ENCODE data around the gene TTN. TPM values are rescaled to one million over a fixed set of nuclear protein-coding genes. Genes with fewer than 3 reads are reported as not detected.

TTN gene
- total RNA-seq, 2 experiments from 2014 or later: 0.02 to 0.19 TPM

DNA sequence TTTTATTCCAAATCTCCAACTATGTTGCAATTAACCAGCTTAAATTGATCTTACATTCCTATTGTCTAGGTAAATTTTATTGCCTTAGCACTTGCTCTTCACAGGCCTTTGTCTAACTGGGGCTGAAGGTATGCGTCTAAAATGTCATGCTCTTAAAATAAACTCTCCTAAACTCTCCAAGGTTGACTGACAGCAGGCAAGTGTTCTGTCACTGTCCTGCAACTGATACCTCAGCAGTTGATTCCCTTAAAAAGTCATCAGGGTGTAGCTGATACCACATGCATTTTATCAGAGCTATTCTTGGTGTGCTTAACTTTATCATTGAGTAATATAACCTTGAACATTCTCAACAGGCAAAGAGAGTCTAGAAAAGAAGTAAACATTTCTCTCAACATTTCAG lies 680 bp downstream of the TTN start:
- Histone ChIP-seq H4K20me1 (ENCODE audit: insufficient read depth, low read length) (no peaks in the 10 kb centered on the region), H3K4me2 (ENCODE audit: low read length) (peak overlapping the region; percentile 17; the same call in 1 of the 2 replicates), H3K9me2 (ENCODE audit: insufficient read depth, low read length) (no peaks in the 10 kb centered on the region), H3K27ac (ENCODE audit: low read depth, low read length, poor library complexity, severe bottlenecking) (no peak overlapping the region), H3K79me2 (ENCODE audit: insufficient read depth, low read depth, low read length) (no peaks in the 10 kb centered on the region), H3K4me1 (ENCODE audit: insufficient read depth, low read length, poor library complexity, severe bottlenecking) (no peaks in the 10 kb centered on the region), H3K4me3 (ENCODE audit: low read depth, low read length, poor library complexity, severe bottlenecking) (no peak overlapping the region), H3K36me3 (ENCODE audit: insufficient read depth, low read length) (no peaks in the 10 kb centered on the region), H3K9me3 (ENCODE audit: low read length) (no peaks in the 10 kb centered on the region), H2AFZ (ENCODE audit: low read length) (no peak overlapping the region)
- TF ChIP-seq EZH2phosphoT487 (IDR thresholded peaks at IDR 0.05; ENCODE audit: borderline replicate concordance, low read depth, low read length): no peak
- TF ChIP-seq, protein P1, sequence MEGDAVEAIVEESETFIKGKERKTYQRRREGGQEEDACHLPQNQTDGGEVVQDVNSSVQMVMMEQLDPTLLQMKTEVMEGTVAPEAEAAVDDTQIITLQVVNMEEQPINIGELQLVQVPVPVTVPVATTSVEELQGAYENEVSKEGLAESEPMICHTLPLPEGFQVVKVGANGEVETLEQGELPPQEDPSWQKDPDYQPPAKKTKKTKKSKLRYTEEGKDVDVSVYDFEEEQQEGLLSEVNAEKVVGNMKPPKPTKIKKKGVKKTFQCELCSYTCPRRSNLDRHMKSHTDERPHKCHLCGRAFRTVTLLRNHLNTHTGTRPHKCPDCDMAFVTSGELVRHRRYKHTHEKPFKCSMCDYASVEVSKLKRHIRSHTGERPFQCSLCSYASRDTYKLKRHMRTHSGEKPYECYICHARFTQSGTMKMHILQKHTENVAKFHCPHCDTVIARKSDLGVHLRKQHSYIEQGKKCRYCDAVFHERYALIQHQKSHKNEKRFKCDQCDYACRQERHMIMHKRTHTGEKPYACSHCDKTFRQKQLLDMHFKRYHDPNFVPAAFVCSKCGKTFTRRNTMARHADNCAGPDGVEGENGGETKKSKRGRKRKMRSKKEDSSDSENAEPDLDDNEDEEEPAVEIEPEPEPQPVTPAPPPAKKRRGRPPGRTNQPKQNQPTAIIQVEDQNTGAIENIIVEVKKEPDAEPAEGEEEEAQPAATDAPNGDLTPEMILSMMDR (conservative IDR thresholded peaks at IDR 0.05; ENCODE audit: low read length): no peak
- POLR2A ChIA-PET: no interaction called here
- intact Hi-C loops (cut with micrococcal nuclease; ENCODE audit: unreplicated experiment): no loop called here
- BruUV-seq (replicated peaks): no TSS peak
- CTCF ChIA-PET (ENCODE audit: unreplicated experiment): no interaction called here
- no peak for DNase-seq (ENCODE audit: low spot score)

DNA sequence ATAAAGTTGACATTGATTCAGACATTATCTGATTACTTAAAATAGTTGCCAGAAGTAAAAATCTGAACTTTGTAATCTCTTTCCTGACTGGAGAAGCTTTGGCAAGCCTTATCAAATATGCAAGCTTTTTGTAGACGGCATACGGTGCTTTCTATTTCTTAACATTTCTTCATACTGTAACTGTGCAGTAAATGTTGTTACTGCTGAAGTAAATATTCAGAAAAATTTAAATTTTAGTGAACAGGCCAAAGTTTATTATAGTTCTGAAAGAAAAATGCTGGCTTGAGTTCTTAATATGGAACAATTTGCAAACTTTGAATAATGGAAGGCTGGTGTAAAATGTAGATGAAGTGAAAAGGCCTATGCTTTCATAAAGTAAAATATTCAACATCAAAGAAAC lies 1.8 kb downstream of the TTN start:
- no peak overlapping the region for H2AFZ ChIP-seq (ENCODE audit: low read length)
- H3K27ac ChIP-seq (ENCODE audit: low read depth, low read length, poor library complexity, severe bottlenecking): no peak overlapping the region
- no peak overlapping the region; the same call in 1 of the 2 replicates for H3K4me2 ChIP-seq (ENCODE audit: low read length)
- no peaks in the 10 kb centered on the region for H3K9me2 ChIP-seq (ENCODE audit: insufficient read depth, low read length)
- H4K20me1 ChIP-seq (ENCODE audit: insufficient read depth, low read length): no peaks in the 10 kb centered on the region
- TF ChIP-seq, protein P1 (conservative IDR thresholded peaks at IDR 0.05; ENCODE audit: low read length): no peak
- H3K36me3 ChIP-seq (ENCODE audit: insufficient read depth, low read length): no peaks in the 10 kb centered on the region
- intact Hi-C loops (cut with micrococcal nuclease; ENCODE audit: unreplicated experiment): no loop called here
- H3K4me3 ChIP-seq (ENCODE audit: low read depth, low read length, poor library complexity, severe bottlenecking): no peak overlapping the region
- CTCF ChIA-PET (ENCODE audit: unreplicated experiment): no interaction called here
- no TSS peak for BruUV-seq (replicated peaks)
- H3K79me2 ChIP-seq (ENCODE audit: insufficient read depth, low read depth, low read length): no peaks in the 10 kb centered on the region
- no peak for DNase-seq (ENCODE audit: low spot score)
- POLR2A ChIA-PET: interaction anchor here (0.6 kb wide), 1 partner anchor 90 kb away, joined by 4 read pairs; no protein-coding TSS in a partner anchor
- no peaks in the 10 kb centered on the region for H3K9me3 ChIP-seq (ENCODE audit: low read length)
- no peaks in the 10 kb centered on the region for H3K4me1 ChIP-seq (ENCODE audit: insufficient read depth, low read length, poor library complexity, severe bottlenecking)

DNA sequence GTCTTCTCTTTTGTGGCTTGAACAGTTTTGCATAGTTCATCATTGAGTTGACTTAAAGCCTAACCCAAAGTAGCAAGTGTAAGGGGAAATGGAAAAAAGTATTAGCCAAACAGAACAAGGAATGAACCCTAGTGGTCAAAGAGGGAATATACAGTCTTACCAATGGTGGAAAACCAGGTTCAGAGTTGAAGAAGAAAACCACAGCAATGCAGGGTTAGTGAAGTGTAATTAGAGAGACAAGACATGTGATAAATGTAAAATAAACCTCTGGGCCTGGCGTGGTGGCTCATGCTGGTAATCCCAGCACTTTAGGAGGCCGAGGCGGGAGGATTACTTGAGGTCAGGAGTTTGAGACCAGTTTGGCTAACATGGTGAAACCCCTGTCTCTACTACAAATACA lies 2.4 kb downstream of the TTN start:
- Histone ChIP-seq H3K79me2 (ENCODE audit: insufficient read depth, low read depth, low read length) (no peaks in the 10 kb centered on the region), H2AFZ (ENCODE audit: low read length) (no peak overlapping the region), H3K27ac (ENCODE audit: low read depth, low read length, poor library complexity, severe bottlenecking) (no peak overlapping the region), H3K9me3 (ENCODE audit: low read length) (no peaks in the 10 kb centered on the region), H3K4me2 (ENCODE audit: low read length) (no peak overlapping the region), H3K4me1 (ENCODE audit: insufficient read depth, low read length, poor library complexity, severe bottlenecking) (no peaks in the 10 kb centered on the region), H4K20me1 (ENCODE audit: insufficient read depth, low read length) (no peaks in the 10 kb centered on the region), H3K9me2 (ENCODE audit: insufficient read depth, low read length) (no peaks in the 10 kb centered on the region), H3K36me3 (ENCODE audit: insufficient read depth, low read length) (no peaks in the 10 kb centered on the region), H3K4me3 (ENCODE audit: low read depth, low read length, poor library complexity, severe bottlenecking) (no peak overlapping the region)
- POLR2A ChIA-PET: no interaction called here
- no TSS peak for BruUV-seq (replicated peaks)
- TF ChIP-seq, protein P1 (conservative IDR thresholded peaks at IDR 0.05; ENCODE audit: low read length): peak; percentile 79
- TF ChIP-seq EZH2phosphoT487 (IDR thresholded peaks at IDR 0.05; ENCODE audit: borderline replicate concordance, low read depth, low read length): no peak
- intact Hi-C loops (cut with micrococcal nuclease; ENCODE audit: unreplicated experiment): no loop called here
- peak; percentile 19 for DNase-seq (ENCODE audit: low spot score)
- CTCF ChIA-PET (ENCODE audit: unreplicated experiment): no interaction called here
